RWPE2 (cell line): ENCODE measurements around the gene SLC24A3.

Experiments used
- ATAC-seq: fragments of 200-7000 bp; cut with Tn5 transposase; 3 replicates; pipeline ENCODE4 v1.9.1; 2021; ENCODE audit warnings: low read depth
- DNase-seq: peaks from one replicate; pipeline ENCODE4 v3.0.0-alpha.2; 2020; ENCODE audit warnings: low spot score
- H3K27ac ChIP-seq: fragments of 450-650 bp; 2 replicates; pipeline ENCODE4 v1.5.1; 2017; ENCODE audit warnings: mild to moderate bottlenecking; ENCODE audit not compliant: poor library complexity, severe bottlenecking
- H3K27me3 ChIP-seq: fragments of 250-450 bp; sonication (Bioruptor Pico); 2 replicates; pipeline ENCODE4 v1.5.1; 2021; ENCODE audit warnings: mild to moderate bottlenecking, moderate library complexity; ENCODE audit not compliant: insufficient read depth, poor library complexity, severe bottlenecking
- H3K36me3 ChIP-seq: fragments of 250-450 bp; sonication (Bioruptor Pico); 2 replicates; pipeline ENCODE4 v1.5.1; 2020; ENCODE audit warnings: low read depth, mild to moderate bottlenecking, moderate library complexity
- H3K4me1 ChIP-seq: fragments of 250-450 bp; sonication (Bioruptor Pico); 2 replicates; pipeline ENCODE4 v1.5.1; 2021; ENCODE audit warnings: mild to moderate bottlenecking, moderate library complexity; ENCODE audit not compliant: insufficient read depth, poor library complexity, severe bottlenecking
- H3K4me3 ChIP-seq: fragments of 250-450 bp; sonication (Bioruptor Pico); 2 replicates; pipeline ENCODE4 v1.5.1; 2021; ENCODE audit warnings: mild to moderate bottlenecking, moderate library complexity; ENCODE audit not compliant: severe bottlenecking
- H3K9me3 ChIP-seq: fragments of 250-450 bp; sonication (Bioruptor Pico); 2 replicates; pipeline ENCODE4 v1.5.1; 2021; ENCODE audit warnings: mild to moderate bottlenecking, moderate library complexity; ENCODE audit not compliant: severe bottlenecking
- TF ChIP-seq, protein P1 (sequence below): fragments of 450-650 bp; IDR thresholded peaks from one replicate; pipeline ENCODE4 v1.5.1; 2017; ENCODE audit warnings: mild to moderate bottlenecking, moderate library complexity; ENCODE audit not compliant: poor library complexity, severe bottlenecking

Gene SLC24A3

GRCh38 chr20:19300395-19300794 lies 88.0 kb downstream of the SLC24A3 start:
- no peak for DNase-seq
- ATAC-seq = no peak
- H3K27ac ChIP-seq = no peak overlapping the region
- H3K4me1 ChIP-seq = no peaks in the 10 kb centered on the region
- H3K36me3 ChIP-seq = no peaks in the 10 kb centered on the region
- TF ChIP-seq, protein P1, sequence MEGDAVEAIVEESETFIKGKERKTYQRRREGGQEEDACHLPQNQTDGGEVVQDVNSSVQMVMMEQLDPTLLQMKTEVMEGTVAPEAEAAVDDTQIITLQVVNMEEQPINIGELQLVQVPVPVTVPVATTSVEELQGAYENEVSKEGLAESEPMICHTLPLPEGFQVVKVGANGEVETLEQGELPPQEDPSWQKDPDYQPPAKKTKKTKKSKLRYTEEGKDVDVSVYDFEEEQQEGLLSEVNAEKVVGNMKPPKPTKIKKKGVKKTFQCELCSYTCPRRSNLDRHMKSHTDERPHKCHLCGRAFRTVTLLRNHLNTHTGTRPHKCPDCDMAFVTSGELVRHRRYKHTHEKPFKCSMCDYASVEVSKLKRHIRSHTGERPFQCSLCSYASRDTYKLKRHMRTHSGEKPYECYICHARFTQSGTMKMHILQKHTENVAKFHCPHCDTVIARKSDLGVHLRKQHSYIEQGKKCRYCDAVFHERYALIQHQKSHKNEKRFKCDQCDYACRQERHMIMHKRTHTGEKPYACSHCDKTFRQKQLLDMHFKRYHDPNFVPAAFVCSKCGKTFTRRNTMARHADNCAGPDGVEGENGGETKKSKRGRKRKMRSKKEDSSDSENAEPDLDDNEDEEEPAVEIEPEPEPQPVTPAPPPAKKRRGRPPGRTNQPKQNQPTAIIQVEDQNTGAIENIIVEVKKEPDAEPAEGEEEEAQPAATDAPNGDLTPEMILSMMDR = no peak
- no peaks in the 10 kb centered on the region for H3K27me3 ChIP-seq
- H3K4me3 ChIP-seq = no peak overlapping the region
- no peaks in the 10 kb centered on the region for H3K9me3 ChIP-seq

GRCh38 chr20:19301142-19301541 lies 88.7 kb downstream of the SLC24A3 start:
- Histone ChIP-seq H3K27me3 (peaks cover under 1% of the 10 kb centered on the region), H3K36me3 (no peaks in the 10 kb centered on the region), H3K9me3 (no peaks in the 10 kb centered on the region), H3K4me3 (no peak overlapping the region), H3K27ac (no peak overlapping the region), H3K4me1 (no peaks in the 10 kb centered on the region)
- TF ChIP-seq, protein P1 = no peak
- no peak for ATAC-seq
- no peak for DNase-seq

- no peak overlapping the region for H3K4me3 ChIP-seq
- no peaks in the 10 kb centered on the region for H3K36me3 ChIP-seq
- H3K9me3 ChIP-seq = no peaks in the 10 kb centered on the region
- DNase-seq (no peak), ATAC-seq (peak; percentile 52; the same call in 2 of the 3 replicates)
- no peak overlapping the region for H3K27ac ChIP-seq
- H3K27me3 ChIP-seq = peaks cover 3% of the 10 kb centered on the region
- no peaks in the 10 kb centered on the region for H3K4me1 ChIP-seq
- TF ChIP-seq, protein P1 = no peak
Measured at GRCh38 chr20:19301843-19302242, 89.4 kb downstream of the SLC24A3 start.

DNA sequence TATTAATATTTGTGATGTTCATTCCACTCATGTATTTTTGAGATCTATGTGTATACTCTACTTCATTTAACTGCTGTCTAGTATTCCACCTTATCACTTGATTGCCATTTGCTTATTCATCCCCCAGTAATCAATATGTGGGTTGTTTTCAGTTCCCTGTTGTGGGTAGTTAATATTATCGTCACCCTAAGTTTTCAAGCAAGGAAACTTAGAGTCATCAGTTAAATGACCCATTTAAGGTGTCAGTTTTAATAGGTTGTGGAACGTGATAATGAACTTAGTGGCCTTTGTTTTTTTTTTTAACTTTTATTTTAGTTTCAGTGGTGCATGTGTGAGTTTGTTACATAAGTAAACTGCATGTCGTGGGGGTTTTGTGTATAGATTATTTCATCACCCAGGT lies 90.3 kb downstream of the SLC24A3 start:
- DNase-seq = no peak
- Histone ChIP-seq H3K36me3 (no peaks in the 10 kb centered on the region), H3K4me1 (no peaks in the 10 kb centered on the region), H3K4me3 (no peak overlapping the region), H3K27ac (no peak overlapping the region), H3K27me3 (peaks cover 3% of the 10 kb centered on the region), H3K9me3 (no peaks in the 10 kb centered on the region)
- TF ChIP-seq, protein P1 = no peak
- ATAC-seq = no peak

DNA sequence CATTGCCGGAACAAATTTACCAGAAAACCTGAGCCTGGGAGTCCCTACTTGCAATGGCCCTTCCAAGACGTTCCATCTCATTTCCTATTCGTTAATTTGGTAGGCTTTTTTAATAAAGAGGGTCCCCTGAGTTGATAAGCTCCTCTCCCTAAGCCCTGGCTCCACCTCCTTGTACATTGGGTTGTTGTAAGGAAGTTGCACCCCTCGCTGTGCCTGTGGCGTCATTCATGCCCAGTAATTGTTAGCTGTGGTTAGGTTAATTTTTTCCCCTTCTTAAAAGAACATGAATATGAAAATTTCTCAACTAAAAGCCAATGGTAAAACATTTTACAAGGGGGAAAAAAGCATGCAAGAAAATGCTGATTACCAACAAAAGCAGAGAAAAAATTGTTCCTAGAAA lies 91.9 kb downstream of the SLC24A3 start:
- no peak overlapping the region for H3K4me3 ChIP-seq
- DNase-seq = no peak
- H3K27ac ChIP-seq = no peak overlapping the region
- TF ChIP-seq, protein P1 = no peak
- no peaks in the 10 kb centered on the region for H3K36me3 ChIP-seq
- no peaks in the 10 kb centered on the region for H3K9me3 ChIP-seq
- H3K4me1 ChIP-seq = no peaks in the 10 kb centered on the region
- ATAC-seq = no peak
- H3K27me3 ChIP-seq = peaks cover 3% of the 10 kb centered on the region
